ENCODE results near the gene PTPRN2.

Gene PTPRN2

GRCh38 chr7:157954901-157955300 lies 632.7 kb downstream of the PTPRN2 start:
- TF ChIP-seq CTCF (IDR thresholded peaks at IDR 0.05; ENCODE audit: low read depth, low read length, missing control alignments) = no peak
- no peak overlapping the region for H3K4me3 ChIP-seq (ENCODE audit: low read depth, low read length)
- DNase-seq (ENCODE audit: low read depth) = no peak
- in situ Hi-C loops (cut with HindIII; ENCODE audit: low sequenced_read_pairs) = no loop called here

GRCh38 chr7:157952841-157953645 lies 634.6 kb downstream of the PTPRN2 start:
- in situ Hi-C loops (cut with HindIII; ENCODE audit: low sequenced_read_pairs) = no loop called here

GRCh38 chr7:157952050-157952667 lies 635.5 kb downstream of the PTPRN2 start:
- TF ChIP-seq CTCF (IDR thresholded peaks at IDR 0.05; ENCODE audit: low read depth, low read length, missing control alignments) = no peak
- in situ Hi-C loops (cut with HindIII; ENCODE audit: low sequenced_read_pairs) = no loop called here
- no peak overlapping the region for H3K4me3 ChIP-seq (ENCODE audit: low read depth, low read length)
- DNase-seq (ENCODE audit: low read depth) = no peak

More at GRCh38 chr7:157952841-157953645, 634.6 kb downstream of the PTPRN2 start:
- no peak for DNase-seq (ENCODE audit: low read depth)
- H3K4me3 ChIP-seq (ENCODE audit: low read depth, low read length) = no peak overlapping the region
- TF ChIP-seq CTCF (IDR thresholded peaks at IDR 0.05; ENCODE audit: low read depth, low read length, missing control alignments) = no peak

GRCh38 chr7:157951300-157952049 lies 636.1 kb downstream of the PTPRN2 start:
- in situ Hi-C loops (cut with HindIII; ENCODE audit: low sequenced_read_pairs) = no loop called here
- DNase-seq (ENCODE audit: low read depth) = no peak
- TF ChIP-seq CTCF (IDR thresholded peaks at IDR 0.05; ENCODE audit: low read depth, low read length, missing control alignments) = no peak
- no peak overlapping the region for H3K4me3 ChIP-seq (ENCODE audit: low read depth, low read length)

GRCh38 chr7:157949711-157950110 lies 637.9 kb downstream of the PTPRN2 start:
- H3K4me3 ChIP-seq (ENCODE audit: low read depth, low read length) = no peak overlapping the region
- in situ Hi-C loops (cut with HindIII; ENCODE audit: low sequenced_read_pairs) = no loop called here
- DNase-seq (ENCODE audit: low read depth) = no peak
- TF ChIP-seq CTCF (IDR thresholded peaks at IDR 0.05; ENCODE audit: low read depth, low read length, missing control alignments) = no peak

GRCh38 chr7:157947504-157947903 lies 640.1 kb downstream of the PTPRN2 start:
- no peak for TF ChIP-seq CTCF (IDR thresholded peaks at IDR 0.05; ENCODE audit: low read depth, low read length, missing control alignments)
- in situ Hi-C loops (cut with HindIII; ENCODE audit: low sequenced_read_pairs) = no loop called here
- H3K4me3 ChIP-seq (ENCODE audit: low read depth, low read length) = no peak overlapping the region
- DNase-seq (ENCODE audit: low read depth) = no peak

Measured in astrocyte of the cerebellum (primary cell).